Endothelial cell of umbilical vein (primary cell): Measurements from ENCODE around the gene PRKACB. TPM values are rescaled to one million over a fixed set of nuclear protein-coding genes. Genes with fewer than 3 reads are reported as not detected.

Source experiments
- BruUV-seq: library from RNA; stranded (reverse); fragments of 400-500 nt; replicated peaks from 2 replicates; lab custom pipeline; 2021; lab: Mats Ljungman, UMichigan
- CTCF ChIA-PET: fragments of 300-600, 350-600 bp; sonication (Branson Sonifier 250); formaldehyde crosslinking; loops from one replicate; lab custom pipeline; 2021; ENCODE audit warnings: antibody characterized with exemption, inconsistent platforms; lab: Charles Lee
- POLR2A ChIA-PET: fragments of 300-600, 350-600 bp; sonication (Branson Sonifier 250); formaldehyde crosslinking; loops from one replicate; lab custom pipeline; 2021; ENCODE audit warnings: antibody characterized with exemption, inconsistent platforms; lab: Charles Lee
- DNase-seq: peaks from one replicate; pipeline ENCODE4 v3.0.0-alpha.2; 2011; ENCODE audit warnings: low read depth, low spot score
- FAIRE-seq: peaks from 2 replicates; lab custom pipeline; 2011; peaks lifted over from hg19 to GRCh38; lab: Jason Lieb, UNC
- H2AFZ ChIP-seq: 2 replicates; pipeline ENCODE4 v1.6.0; 2012; ENCODE audit warnings: low read depth, low read length, control low read depth, inconsistent platforms
- H3K27ac ChIP-seq: 2 replicates; pipeline ENCODE4 v1.5.1; 2011; ENCODE audit warnings: low read depth, mild to moderate bottlenecking, control low read depth, low read length, moderate library complexity; ENCODE audit not compliant: insufficient read depth
- H3K27me3 ChIP-seq, 2 experiments: 2 replicates each; pipeline versions ENCODE4 v1.6.0 to v1.6.1; 2011; ENCODE audit warnings: low read length in 2 of 2, mixed read lengths in 1 of 2; ENCODE audit not compliant: control insufficient read depth in 2 of 2, insufficient read depth in 2 of 2
- H3K36me3 ChIP-seq, 2 experiments: 2 replicates in 1 of 2; 3 replicates in 1 of 2; pipeline ENCODE4 v1.5.1; 2011; ENCODE audit warnings: low read length in 2 of 2, mild to moderate bottlenecking in 1 of 2, moderate library complexity in 1 of 2; ENCODE audit not compliant: control insufficient read depth in 2 of 2, insufficient read depth in 2 of 2; ENCODE audit errors: extremely low read depth in 1 of 2
- H3K4me1 ChIP-seq: 3 replicates; pipeline ENCODE4 v1.5.1; 2011; ENCODE audit warnings: mild to moderate bottlenecking, low read length; ENCODE audit not compliant: control insufficient read depth, insufficient read depth; ENCODE audit errors: extremely low read depth
- H3K4me2 ChIP-seq: 2 replicates; pipeline ENCODE4 v1.6.1; 2011; ENCODE audit warnings: low read length, control low read depth, mixed read lengths; ENCODE audit not compliant: insufficient read depth
- H3K4me3 ChIP-seq, 3 experiments: fragments of 200-600 bp in 1 of 3; sonication (generic), shearing (Covaris generic) in 1 of 3; replicated peaks in 1 of 3; 2 replicates each; pipeline ENCODE4 v1.5.1; 2011 to 2016; ENCODE audit warnings: control low read depth in 3 of 3, low read length in 3 of 3, mild to moderate bottlenecking in 2 of 3, inconsistent platforms in 1 of 3, low read depth in 1 of 3, moderate library complexity in 1 of 3; ENCODE audit not compliant: insufficient read depth in 1 of 3
- H3K79me2 ChIP-seq: 2 replicates; pipeline ENCODE4 v1.6.0; 2012; ENCODE audit warnings: low read length, inconsistent platforms; ENCODE audit not compliant: control insufficient read depth, insufficient read depth
- H3K9ac ChIP-seq: replicated peaks from 2 replicates; pipeline ENCODE3; 2011; ENCODE audit warnings: low read length, control low read depth; ENCODE audit not compliant: insufficient read depth; ENCODE audit errors: extremely low read depth
- H3K9me1 ChIP-seq: replicated peaks from 3 replicates; pipeline ENCODE4 v1.6.0; 2011; ENCODE audit warnings: mild to moderate bottlenecking, low read length; ENCODE audit not compliant: control insufficient read depth, insufficient read depth; ENCODE audit errors: extremely low read depth
- H3K9me3 ChIP-seq: replicated peaks from 2 replicates; pipeline ENCODE4 v1.5.1; 2012; ENCODE audit warnings: low read length, inconsistent platforms; ENCODE audit not compliant: control insufficient read depth, insufficient read depth
- H4K20me1 ChIP-seq: replicated peaks from 2 replicates; pipeline ENCODE3; 2011; ENCODE audit warnings: mild to moderate bottlenecking, low read length; ENCODE audit not compliant: control insufficient read depth, insufficient read depth; ENCODE audit errors: extremely low read depth
- EZH2 ChIP-seq: IDR thresholded peaks from 2 replicates; pipeline ENCODE4 v1.6.1; 2012; ENCODE audit warnings: borderline replicate concordance, low read depth, mild to moderate bottlenecking, moderate library complexity, low read length, inconsistent platforms; ENCODE audit not compliant: severe bottlenecking
- FOS ChIP-seq: IDR thresholded peaks from 2 replicates; pipeline ENCODE4 v1.6.1; 2011; ENCODE audit warnings: mild to moderate bottlenecking, low read length, moderate library complexity, borderline replicate concordance; ENCODE audit not compliant: insufficient read depth
- GATA2 ChIP-seq: IDR thresholded peaks from 2 replicates; pipeline ENCODE4 v1.7.0; 2011; ENCODE audit warnings: low read depth, mild to moderate bottlenecking, moderate library complexity, mixed read lengths, low read length; ENCODE audit not compliant: insufficient read length, insufficient read depth
- JUN ChIP-seq: IDR thresholded peaks from 2 replicates; pipeline ENCODE4 v1.6.1; 2011; ENCODE audit warnings: borderline replicate concordance, low read depth; ENCODE audit not compliant: insufficient read length, insufficient read depth
- MAX ChIP-seq: IDR thresholded peaks from 2 replicates; pipeline ENCODE4 v1.6.1; 2011; ENCODE audit not compliant: insufficient read depth, insufficient read length
- MYC ChIP-seq: IDR thresholded peaks from one replicate; pipeline ENCODE4 v1.6.1; 2011; ENCODE audit warnings: mild to moderate bottlenecking, low read depth, low read length
- POLR2A ChIP-seq: IDR thresholded peaks from 2 replicates; pipeline ENCODE4 v1.6.1; 2012; ENCODE audit warnings: low read depth, mild to moderate bottlenecking, control low read depth, low read length
- POLR2AphosphoS5 ChIP-seq: IDR thresholded peaks from 2 replicates; pipeline ENCODE4 v1.6.1; 2012; ENCODE audit warnings: low read depth, mild to moderate bottlenecking, control low read depth, low read length, moderate library complexity; ENCODE audit not compliant: insufficient read depth
- dilution Hi-C: fragments of 300-500 bp; cut with MboI; formaldehyde crosslinking; loops from one replicate; pipeline ENCODE4 v1.15.0; 2019; ENCODE audit warnings: low sequenced_read_pairs; ENCODE audit not compliant: extremely low pct_ligation_motif_present
- intact Hi-C: fragments of 100-400 bp; cut with micrococcal nuclease; formaldehyde crosslinking; loops from one replicate; pipeline ENCODE4 v1.10.0; 2022
- polyA plus RNA-seq, 4 experiments: library from polyadenylated mRNA; depleted of rRNA in 3 of 4; stranded (reverse) in 3 of 4; unstranded in 1 of 4; fragments of >200 nt; gene quantifications; 2 replicates each; pipeline versions ENCODE4 v1.2.1 to v1.2.3, GENCODE V29; 2011 to 2012; ENCODE audit warnings: missing spikeins in 1 of 4
- total RNA-seq: library from RNA; stranded (reverse); gene quantifications from 2 replicates; pipeline ENCODE4 v1.2.3, GENCODE V29; 2021
- TF ChIP-seq, protein P1 (sequence below), 2 donors: IDR thresholded peaks; 1 replicate in 1 of 2; 2 replicates in 1 of 2; pipeline ENCODE4 v1.5.1; 2011; ENCODE audit warnings: low read length in 2 of 2, mild to moderate bottlenecking in 2 of 2, moderate library complexity in 2 of 2, control low read depth in 1 of 2, inconsistent platforms in 1 of 2, low read depth in 1 of 2; ENCODE audit not compliant: insufficient read depth in 1 of 2; ENCODE audit errors: extremely low read depth in 1 of 2

PRKACB gene
- total and polyA plus RNA-seq, 2 donors (not counting 3 experiments of a cell fraction or from before 2014, with no cell fraction given): 19.1 to 77.5 TPM

DNA sequence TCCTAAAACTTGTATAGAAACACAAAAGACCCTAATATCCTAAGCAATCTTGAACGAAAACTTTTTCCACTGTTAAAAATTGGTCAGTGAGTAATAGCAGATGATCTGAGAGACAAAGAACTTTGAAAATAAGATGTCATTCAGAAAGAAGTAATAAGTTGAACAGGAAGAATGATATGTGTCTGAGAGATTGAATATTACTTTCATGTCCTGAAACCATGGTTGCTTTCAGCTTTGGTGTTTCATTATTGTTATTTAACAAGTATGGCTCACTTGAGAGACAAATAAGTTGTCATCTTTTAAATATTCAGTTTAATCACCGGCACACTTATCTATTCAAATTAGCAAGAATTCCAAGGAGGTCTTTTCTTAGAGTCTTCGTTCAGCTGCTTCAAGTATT is 11.4 kb downstream of the PRKACB start:
- Histone ChIP-seq H3K36me3 (peaks cover 0 to 2% of the 10 kb centered on the region in 2 experiments), H4K20me1 (peaks cover 2% of the 10 kb centered on the region), H3K27ac (peak overlapping the region; percentile 30), H3K4me2 (no peak overlapping the region), H3K27me3 (no peaks in the 10 kb centered on the region), H3K4me1 (peaks cover 17% of the 10 kb centered on the region), H3K9me1 (no peaks in the 10 kb centered on the region), H2AFZ (no peak overlapping the region), H3K79me2 (peaks cover 85% of the 10 kb centered on the region), H3K4me3 (no peak overlapping the region), H3K9me3 (no peaks in the 10 kb centered on the region), H3K9ac (no peak overlapping the region)
- intact Hi-C loops (no loop called here), dilution Hi-C loops (no loop called here)
- ChIA-PET CTCF (interaction anchor here (1.1 to 1.2 kb wide), 2 partner anchors 14 to 449 kb away, joined by 4 read pairs; no protein-coding TSS in a partner anchor), POLR2A (no interaction called here)
- no TSS peak for BruUV-seq
- no peak for DNase-seq
- no peak for FAIRE-seq
- no peak for TF ChIP-seq GATA2
- no peak for TF ChIP-seq JUN
- TF ChIP-seq FOS: no peak
- TF ChIP-seq, protein P1, sequence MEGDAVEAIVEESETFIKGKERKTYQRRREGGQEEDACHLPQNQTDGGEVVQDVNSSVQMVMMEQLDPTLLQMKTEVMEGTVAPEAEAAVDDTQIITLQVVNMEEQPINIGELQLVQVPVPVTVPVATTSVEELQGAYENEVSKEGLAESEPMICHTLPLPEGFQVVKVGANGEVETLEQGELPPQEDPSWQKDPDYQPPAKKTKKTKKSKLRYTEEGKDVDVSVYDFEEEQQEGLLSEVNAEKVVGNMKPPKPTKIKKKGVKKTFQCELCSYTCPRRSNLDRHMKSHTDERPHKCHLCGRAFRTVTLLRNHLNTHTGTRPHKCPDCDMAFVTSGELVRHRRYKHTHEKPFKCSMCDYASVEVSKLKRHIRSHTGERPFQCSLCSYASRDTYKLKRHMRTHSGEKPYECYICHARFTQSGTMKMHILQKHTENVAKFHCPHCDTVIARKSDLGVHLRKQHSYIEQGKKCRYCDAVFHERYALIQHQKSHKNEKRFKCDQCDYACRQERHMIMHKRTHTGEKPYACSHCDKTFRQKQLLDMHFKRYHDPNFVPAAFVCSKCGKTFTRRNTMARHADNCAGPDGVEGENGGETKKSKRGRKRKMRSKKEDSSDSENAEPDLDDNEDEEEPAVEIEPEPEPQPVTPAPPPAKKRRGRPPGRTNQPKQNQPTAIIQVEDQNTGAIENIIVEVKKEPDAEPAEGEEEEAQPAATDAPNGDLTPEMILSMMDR (IDR thresholded peaks at IDR 0.05; ENCODE audit: extremely low read depth in 1 of 2, insufficient read depth in 1 of 2, low read depth in 1 of 2, low read length in 2 of 2): no peak
- TF ChIP-seq MAX: no peak
- no peak for TF ChIP-seq POLR2AphosphoS5
- TF ChIP-seq MYC: no peak
- no peak for TF ChIP-seq POLR2A
- TF ChIP-seq EZH2: no peak
